HG03280 (cell line): ENCODE data around the gene OLIG1.

Source experiments
- ATAC-seq: cut with Tn5 transposase; IDR thresholded peaks from one replicate; pipeline ENCODE4 v1.9.1; 2021; ENCODE audit warnings: mild to moderate bottlenecking, moderate library complexity; ENCODE audit not compliant: unreplicated experiment

OLIG1 gene

DNA sequence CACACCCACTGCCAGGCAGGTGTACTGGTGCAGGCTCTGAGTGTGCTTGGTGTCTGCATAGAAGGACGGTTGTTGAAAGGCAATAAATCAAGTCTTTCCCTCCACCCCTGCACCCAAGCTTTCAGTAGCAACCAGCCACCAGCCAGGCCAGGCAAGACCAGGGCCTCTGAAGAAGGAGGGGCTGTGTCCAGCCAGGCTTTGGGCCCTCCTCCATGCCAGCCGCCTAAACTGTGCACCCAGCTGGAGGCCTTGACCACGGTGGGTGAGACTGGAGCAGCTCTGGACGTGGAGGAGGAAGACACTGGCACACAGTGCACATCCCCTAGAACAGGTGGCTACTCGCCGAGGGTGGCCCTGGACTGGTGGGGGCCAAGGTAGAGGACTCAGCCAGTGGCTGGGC, 39.3 kb upstream of the OLIG1 start:
- ATAC-seq: no peak

GRCh38 chr21:33031152-33031911, 38.6 kb upstream of the OLIG1 start:
- no peak for ATAC-seq

DNA sequence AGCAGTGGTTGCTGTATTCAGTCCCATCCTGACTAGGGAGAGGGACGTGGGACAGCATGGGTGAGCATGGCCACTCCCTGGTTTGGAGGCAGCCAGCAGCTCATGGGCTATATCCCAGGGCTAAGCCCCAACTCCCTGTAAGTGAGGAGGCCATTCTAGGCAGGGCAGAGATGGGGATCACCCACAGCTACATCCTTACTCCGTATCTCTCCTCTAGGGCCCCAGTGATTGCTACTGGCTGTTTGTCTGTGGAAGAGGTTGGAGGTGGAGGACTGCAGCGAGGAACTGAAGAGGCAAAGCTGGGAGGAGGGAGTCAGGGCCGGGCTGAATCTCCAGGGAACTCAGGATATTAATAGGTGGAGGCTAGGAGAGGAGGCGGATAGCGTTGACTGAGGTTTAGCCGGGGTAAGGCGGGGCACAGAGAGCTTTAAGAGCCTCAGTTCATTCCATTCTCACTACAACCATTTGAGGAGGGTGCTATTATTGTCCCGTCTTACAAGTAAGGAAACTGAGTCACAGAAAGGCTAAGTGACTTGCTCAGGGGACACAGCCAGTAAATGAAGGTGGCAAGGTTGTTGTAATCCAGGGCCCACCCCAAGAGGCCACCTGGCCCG, 37.4 kb upstream of the OLIG1 start:
- ATAC-seq: no peak

DNA sequence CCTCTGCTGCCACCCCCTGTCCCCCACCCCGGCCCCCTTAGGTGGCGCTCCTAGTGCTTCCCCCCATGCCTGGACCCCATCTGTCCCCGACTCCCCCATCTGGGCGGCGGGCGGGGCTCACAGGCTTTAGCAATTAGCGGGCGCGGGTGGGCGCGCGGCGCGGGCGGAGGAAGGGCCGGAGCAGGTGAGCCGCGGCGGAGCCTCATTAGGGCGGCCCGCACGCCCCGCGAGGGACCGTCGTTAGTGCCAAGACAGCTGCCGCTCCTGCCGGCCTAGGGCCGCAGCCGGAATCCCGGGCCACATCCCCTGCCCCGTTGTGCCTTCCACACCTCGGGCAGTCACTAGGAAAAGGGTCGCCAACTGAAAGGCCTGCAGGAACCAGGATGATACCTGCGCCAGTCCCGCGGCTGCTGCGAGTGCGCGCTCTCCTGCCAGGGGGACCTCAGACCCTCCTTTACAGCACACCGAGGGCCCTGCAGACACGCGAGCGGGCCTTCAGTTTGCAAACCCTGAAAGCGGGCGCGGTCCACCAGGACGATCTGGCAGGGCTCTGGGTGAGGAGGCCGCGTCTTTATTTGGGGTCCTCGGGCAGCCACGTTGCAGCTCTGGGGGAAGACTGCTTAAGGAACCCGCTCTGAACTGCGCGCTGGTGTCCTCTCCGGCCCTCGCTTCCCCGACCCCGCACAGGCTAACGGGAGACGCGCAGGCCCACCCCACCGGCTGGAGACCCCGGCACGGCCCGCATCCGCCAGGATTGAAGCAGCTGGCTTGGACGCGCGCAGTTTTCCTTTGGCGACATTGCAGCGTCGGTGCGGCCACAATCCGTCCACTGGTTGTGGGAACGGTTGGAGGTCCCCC, 36.6 kb upstream of the OLIG1 start:
- ATAC-seq: no peak

DNA sequence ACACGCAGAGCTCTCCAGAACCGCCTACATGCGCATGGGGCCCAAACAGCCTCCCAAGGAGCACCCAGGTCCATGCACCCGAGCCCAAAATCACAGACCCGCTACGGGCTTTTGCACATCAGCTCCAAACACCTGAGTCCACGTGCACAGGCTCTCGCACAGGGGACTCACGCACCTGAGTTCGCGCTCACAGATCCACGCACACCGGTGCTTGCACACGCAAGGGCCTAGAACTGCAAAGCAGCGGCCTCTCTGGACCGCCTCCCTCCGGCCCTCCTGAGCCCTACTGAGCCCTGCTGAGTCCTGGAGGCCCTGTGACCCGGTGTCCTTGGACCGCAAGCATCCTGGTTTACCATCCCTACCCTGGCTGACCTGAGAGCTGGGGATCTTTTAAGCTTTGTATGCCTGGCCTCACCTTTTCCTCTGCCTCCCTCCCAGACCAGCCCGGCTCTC, 36.0 kb upstream of the OLIG1 start:
- no peak for ATAC-seq

- no peak for ATAC-seq
Observed at GRCh38 chr21:33035147-33035546, 34.8 kb upstream of the OLIG1 start.

- no peak for ATAC-seq
Observed at GRCh38 chr21:33036430-33037162, 33.3 kb upstream of the OLIG1 start.

DNA sequence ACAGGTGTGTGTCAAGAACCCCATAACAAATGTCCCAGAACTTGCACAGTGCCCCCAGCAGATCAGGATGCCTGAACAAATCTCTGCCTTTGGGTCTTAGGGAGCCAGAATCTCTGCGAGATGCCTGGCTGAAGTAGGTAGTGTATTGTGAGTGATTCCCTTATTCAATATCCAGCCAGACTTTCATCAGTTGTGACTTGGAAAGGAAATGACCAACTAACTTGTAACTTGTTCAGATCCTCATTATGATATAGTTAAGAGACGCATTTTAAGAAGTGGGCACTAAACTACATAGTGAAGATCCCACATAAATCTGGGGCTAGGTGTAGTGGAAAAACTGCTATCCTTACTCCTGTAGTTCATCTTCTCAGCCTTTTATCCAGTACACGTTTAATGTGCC, 32.4 kb upstream of the OLIG1 start:
- no peak for ATAC-seq

DNA sequence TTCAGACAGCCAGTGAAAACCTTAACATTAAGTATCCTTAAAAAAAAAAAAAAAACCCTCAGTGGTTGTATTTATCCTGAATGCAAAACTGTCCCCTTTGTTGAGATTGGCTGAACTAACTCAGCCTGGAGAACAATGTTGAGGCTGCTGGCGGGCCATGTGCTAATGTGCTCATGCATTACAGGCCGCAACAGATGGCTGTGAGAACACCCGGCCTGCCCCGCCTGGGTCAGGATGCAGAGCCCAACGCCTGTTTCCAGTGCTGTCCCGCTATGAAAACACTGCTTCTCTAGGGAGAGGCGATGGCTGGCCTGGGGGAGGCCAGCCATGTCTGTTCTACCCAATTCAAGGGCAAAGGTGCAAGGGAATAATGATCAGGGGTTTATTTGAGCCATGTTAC, 30.4 kb upstream of the OLIG1 start:
- ATAC-seq: no peak

- ATAC-seq: no peak
Observed at GRCh38 chr21:33040215-33040614, 29.7 kb upstream of the OLIG1 start.

- ATAC-seq: no peak
Observed at GRCh38 chr21:33041981-33042380, 28.0 kb upstream of the OLIG1 start.

DNA sequence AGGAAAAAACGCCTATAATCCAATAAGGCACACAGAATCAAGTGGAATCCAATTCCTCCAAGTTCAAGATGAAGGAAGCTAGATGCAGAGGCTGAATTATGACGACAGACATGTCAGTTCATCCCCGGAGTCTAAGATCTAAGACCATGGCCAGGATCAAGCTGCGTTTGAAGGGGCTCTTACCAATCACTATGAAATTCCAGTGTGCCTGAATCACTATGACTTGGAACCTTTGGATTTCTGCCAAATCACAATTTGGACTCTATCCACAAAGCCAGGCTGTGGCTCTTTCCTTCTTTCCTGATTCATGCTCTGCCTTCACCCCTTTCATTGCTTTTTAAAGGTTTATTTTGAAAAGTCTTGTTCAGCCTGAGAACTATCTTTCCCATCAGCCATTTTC, 27.1 kb upstream of the OLIG1 start:
- ATAC-seq: no peak

DNA sequence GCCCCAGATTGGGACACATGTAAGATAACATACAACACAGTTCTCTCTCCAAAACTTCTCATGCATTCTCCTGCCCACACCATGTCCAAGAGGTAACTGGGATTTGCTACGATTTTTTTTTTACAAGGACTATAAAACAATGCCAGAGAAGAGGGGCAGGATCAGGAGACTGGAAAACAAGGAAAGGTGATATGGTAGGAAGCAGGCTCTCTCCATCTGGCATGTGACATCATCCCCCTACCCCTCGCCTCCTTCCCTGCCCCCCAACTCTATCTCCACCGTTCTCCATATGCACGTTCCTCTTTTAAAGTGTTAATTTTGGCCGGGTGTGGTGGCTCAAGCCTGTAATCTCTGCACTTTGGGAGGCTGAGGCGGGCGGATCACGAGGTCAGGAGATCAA, 23.5 kb upstream of the OLIG1 start:
- no peak for ATAC-seq

DNA sequence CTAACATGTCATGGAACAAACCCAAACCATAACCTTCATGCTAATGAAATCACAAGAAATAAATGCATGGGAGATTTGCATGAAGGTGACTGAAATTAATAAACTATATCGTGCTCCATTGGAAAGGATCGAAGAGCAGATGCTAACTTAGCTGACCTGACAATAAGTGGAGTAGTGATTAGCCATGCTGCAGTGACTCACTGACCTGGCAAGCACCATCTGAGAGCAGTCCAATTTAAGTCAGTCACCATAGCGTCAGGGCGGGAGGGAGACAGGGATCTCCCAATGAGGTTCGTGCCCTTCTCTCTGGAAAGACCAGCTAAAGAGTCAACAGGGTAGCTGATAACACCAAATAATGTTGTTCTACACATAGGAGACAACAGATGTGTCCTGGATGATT, 22.7 kb upstream of the OLIG1 start:
- ATAC-seq: no peak

DNA sequence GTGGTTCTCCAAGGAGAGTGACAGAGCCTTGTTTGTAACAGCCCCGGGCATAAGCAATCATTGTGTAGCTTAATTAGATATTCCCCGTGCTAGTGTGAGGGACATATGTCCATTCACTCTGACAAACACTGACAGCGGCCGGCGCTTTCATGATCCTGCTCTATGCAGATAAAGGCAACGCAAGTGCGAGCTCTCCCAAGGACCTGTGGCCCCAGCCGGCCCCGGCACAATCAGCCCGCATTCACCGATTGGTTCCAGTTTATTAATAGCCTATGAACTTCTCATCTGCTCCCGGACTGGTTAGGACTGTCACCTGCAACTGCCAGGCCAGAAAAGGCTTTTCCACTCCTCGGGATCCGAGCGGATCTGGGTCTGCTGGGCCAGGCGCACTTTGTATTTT, 18.0 kb upstream of the OLIG1 start:
- no peak for ATAC-seq

- no peak for ATAC-seq
Observed at GRCh38 chr21:33053951-33054350, 16.0 kb upstream of the OLIG1 start.

- ATAC-seq: no peak
Observed at GRCh38 chr21:33055991-33056390, 13.9 kb upstream of the OLIG1 start.

DNA sequence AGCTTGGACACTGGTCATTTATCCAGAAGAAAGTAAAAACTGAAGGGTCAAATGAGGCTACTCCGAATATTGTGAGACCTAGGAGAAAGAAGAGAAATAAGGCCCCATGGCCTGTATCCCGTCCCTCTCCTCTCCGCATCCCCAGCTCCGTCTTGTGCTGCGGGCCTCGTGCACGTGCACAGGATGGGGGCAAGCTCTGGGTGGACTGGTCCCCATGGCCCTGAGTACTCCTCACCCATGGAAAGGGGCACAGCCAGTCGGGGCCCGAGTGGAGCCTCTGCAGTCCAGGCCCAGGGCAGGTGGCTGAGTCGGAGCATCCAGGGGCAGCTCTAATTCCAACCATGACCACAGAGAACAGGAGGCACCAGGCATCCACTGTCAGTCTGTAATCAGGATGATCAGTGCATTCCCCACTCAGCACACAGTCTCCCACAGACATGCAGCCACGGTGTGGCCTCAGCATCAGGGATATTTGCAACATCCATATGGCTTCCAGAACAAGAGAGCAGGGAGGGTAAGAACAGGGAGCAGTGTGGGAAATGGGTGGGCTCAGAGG, 12.5 kb upstream of the OLIG1 start:
- no peak for ATAC-seq

DNA sequence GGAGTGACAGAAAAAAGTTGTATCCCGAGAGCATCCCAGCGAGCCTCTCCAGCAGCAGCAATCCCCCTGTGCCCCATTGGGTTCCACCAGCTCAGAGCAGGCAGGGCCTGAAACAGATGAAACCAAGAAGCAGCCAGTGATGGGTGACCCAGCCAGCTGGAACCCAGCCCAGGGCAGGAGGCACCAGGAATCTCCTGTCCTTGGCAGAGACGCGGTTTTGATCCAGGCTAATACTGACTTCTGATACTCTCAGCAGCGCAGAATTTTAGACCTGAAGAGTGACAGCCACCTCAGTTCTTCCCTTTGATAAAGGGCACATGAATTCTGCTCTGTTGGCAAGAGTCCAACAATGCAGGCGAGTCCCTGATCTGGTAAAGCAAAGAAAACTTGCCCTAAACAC, 11.4 kb upstream of the OLIG1 start:
- no peak for ATAC-seq

DNA sequence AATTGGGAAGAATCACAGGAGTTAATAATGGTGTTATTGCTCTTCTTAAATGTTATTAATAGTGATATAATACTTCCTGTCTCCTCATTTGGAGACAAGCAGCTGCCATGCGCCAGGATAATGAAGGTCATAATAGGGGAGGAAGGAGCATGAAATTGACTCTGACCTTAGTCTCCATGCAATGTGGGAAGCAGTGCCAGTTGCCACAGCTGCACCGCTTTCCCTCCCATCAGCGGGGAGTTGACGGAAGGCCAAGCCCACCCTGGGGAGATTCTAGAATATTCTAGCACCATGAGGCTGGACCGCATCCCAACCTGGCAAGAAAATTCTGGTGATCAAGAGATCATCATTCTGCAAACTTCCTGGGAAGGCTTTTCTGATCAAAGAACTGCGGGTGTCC, 11.0 kb upstream of the OLIG1 start:
- no peak for ATAC-seq

- no peak for ATAC-seq
Observed at GRCh38 chr21:33059380-33059841, 10.5 kb upstream of the OLIG1 start.
